Thyroid gland (tissue), 4 donors: ENCODE measurements around the gene KRT9.

Experiments
- CTCF ChIP-seq, 6 experiments: fragments of 200-600 bp in 3 of 6; fragments of 450-650 bp in 3 of 6; sonication (generic) in 3 of 6; IDR thresholded peaks; one replicate each; pipeline ENCODE4 v1.5.1; 2016 to 2019; ENCODE audit warnings: antibody characterized with exemption in 6 of 6, mild to moderate bottlenecking in 2 of 6, inconsistent platforms in 1 of 6, moderate library complexity in 1 of 6
- POLR2A ChIP-seq, 2 donors: fragments of 450-650 bp; IDR thresholded peaks; one replicate each; pipeline ENCODE4 v1.6.1; 2017; ENCODE audit warnings: antibody characterized with exemption in 2 of 2, mild to moderate bottlenecking in 2 of 2, moderate library complexity in 1 of 2

- TF ChIP-seq CTCF (IDR thresholded peaks at IDR 0.05) (no peak), POLR2A (IDR thresholded peaks at IDR 0.05) (no peak)
These were observed 22.6 kb upstream of the KRT9 start for GRCh38 chr17:41594363-41594915.
